ENCODE data around the gene ACOXL.
"Not testable (repeated sequence)": the region's sequence is repeated elsewhere in the genome, so short reads cannot be mapped to it uniquely, and the experiment has no call there.

GRCh38 chr2:110695146-110695898 lies 37.1 kb upstream of the ACOXL start:
- not testable (repeated sequence) for TF ChIP-seq CTCF, POLR2A (IDR thresholded peaks at IDR 0.05)

All from right lobe of liver (tissue), 4 donors.